HG03196 (cell line): ENCODE measurements around the gene DYRK1A.

Experiments
- ATAC-seq: cut with Tn5 transposase; IDR thresholded peaks from one replicate; pipeline ENCODE4 v1.9.1; 2021; ENCODE audit not compliant: unreplicated experiment

DYRK1A gene

GRCh38 chr21:37415939-37416338, 49.4 kb downstream of the DYRK1A start:
- ATAC-seq: no peak

- ATAC-seq: no peak
These were observed 50.3 kb downstream of the DYRK1A start for GRCh38 chr21:37416914-37417313.

GRCh38 chr21:37419228-37419906, 52.8 kb downstream of the DYRK1A start:
- ATAC-seq: no peak

- no peak for ATAC-seq
These were observed 54.7 kb downstream of the DYRK1A start for GRCh38 chr21:37421306-37421705.

- no peak for ATAC-seq
These were observed 55.8 kb downstream of the DYRK1A start for GRCh38 chr21:37422382-37422781.

GRCh38 chr21:37423103-37423502, 56.5 kb downstream of the DYRK1A start:
- ATAC-seq: no peak

GRCh38 chr21:37424396-37424795, 57.8 kb downstream of the DYRK1A start:
- ATAC-seq: no peak

- no peak for ATAC-seq
These were observed 58.4 kb downstream of the DYRK1A start for GRCh38 chr21:37425001-37425400.

DNA sequence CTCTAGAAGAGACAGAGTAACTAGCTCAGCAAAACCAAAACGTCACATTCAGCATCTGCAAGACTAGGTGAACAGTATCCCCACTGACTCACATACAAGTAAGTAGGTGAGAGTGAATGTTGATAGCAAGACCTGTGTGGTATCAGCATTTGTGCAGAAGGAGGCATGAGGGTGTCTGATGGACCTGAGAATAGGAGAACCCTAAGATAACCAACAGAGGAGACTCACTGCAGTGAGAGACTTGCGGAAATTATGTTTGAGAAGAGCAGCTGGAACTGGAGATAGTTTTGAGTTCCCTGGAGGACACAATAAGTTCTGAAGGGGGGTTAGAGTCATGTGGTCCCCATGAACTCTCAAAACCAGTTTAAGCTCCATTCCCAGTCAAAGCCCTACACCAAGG, 59.1 kb downstream of the DYRK1A start:
- no peak for ATAC-seq

DNA sequence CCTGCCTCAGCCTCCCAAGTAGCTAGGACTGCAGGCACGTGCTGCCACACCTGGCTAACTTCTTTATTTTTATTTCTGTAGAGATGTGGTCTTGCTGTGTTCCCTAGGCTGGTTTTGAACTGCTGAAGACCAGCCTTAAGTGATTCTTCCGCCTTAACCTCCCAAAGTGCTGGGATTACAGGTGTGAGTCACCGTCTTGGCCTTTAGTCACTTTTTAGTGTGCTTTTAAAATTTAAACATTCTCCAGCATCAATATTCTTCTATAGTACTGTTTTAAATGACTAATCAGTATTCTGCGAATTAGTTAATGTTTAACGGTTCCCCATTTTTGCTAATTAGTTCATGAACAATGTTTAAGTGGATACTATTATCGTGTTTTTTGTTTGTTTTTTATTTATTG, 60.6 kb downstream of the DYRK1A start:
- no peak for ATAC-seq

- no peak for ATAC-seq
These were observed 62.8 kb downstream of the DYRK1A start for GRCh38 chr21:37429356-37429755.

DNA sequence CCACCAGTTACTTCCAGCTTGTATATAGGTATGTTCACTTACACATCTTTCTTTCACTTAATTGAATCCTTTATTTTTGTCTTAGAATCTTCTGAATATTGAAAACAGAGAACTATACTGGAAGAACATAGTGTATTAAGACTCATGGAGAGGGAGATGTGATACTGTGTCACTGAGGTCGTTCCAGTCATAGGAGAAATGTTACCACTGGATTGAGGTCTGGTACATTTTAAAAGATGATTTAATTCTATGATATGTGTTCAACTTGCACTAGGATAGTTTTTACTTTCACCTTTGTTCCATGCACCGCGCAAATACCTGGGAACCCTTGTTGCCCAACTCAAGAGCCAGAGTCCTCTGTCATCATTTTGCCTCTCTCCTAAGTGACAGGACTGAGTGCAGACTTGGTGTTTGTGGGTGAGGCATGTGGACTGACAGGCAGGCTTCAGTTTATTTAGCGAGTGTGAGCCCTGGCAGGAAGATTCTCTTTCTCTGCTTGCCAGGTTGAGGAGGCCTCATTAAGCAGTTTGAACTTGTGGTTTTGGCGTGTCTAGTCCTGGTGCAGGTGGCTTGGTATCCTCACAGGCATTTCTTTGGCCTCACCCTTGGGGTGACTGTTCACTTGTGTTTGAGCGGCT, 63.7 kb downstream of the DYRK1A start:
- no peak for ATAC-seq

GRCh38 chr21:37431243-37431642, 64.7 kb downstream of the DYRK1A start:
- ATAC-seq: no peak

- no peak for ATAC-seq
These were observed 66.3 kb downstream of the DYRK1A start for GRCh38 chr21:37432710-37433455.

- ATAC-seq: no peak
These were observed 66.9 kb downstream of the DYRK1A start for GRCh38 chr21:37433456-37433840.

DNA sequence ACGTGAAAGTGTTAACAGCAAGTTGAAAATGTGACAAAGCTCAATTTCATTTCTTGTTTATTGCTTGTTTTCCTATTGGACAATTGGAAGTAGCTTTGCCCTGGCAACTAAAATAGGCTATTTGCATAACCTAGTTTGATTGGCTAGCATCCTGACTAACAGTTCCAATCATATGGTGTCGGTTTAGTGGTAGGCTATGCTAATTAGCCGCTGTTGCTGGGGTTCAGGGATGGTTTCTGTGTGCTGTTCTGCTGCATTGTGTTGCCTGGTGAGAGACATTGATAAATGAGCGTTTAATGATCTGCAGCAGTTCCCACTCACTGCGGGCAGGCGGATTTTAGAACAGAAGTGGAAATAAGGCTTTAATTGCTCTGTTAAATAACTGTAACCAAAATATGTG, 68.5 kb downstream of the DYRK1A start:
- peak; percentile 66 for ATAC-seq

- no peak for ATAC-seq
These were observed 69.1 kb downstream of the DYRK1A start for GRCh38 chr21:37435711-37436110.

GRCh38 chr21:37436174-37436573, 69.6 kb downstream of the DYRK1A start:
- ATAC-seq: no peak

GRCh38 chr21:37437376-37438080, 71.0 kb downstream of the DYRK1A start:
- no peak for ATAC-seq

DNA sequence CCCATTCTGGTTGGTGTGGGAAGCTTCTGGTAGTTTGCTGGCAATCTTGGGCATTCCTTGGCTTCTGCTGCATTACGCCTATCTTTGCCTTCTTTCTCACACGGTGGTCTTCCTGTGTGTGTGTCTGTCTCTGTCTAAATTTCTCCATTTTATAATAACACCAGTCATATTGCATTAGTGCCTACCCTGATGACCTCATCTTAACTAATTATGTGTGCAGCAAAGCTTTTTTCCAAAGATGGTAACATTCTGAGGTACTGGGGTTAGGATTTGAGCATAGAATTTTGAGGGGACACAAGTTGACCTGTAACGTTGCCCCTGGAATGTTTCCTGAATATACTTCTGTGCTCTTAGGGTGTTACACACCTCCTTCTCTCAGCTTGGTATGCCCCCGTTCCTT, 77.1 kb downstream of the DYRK1A start:
- no peak for ATAC-seq

DNA sequence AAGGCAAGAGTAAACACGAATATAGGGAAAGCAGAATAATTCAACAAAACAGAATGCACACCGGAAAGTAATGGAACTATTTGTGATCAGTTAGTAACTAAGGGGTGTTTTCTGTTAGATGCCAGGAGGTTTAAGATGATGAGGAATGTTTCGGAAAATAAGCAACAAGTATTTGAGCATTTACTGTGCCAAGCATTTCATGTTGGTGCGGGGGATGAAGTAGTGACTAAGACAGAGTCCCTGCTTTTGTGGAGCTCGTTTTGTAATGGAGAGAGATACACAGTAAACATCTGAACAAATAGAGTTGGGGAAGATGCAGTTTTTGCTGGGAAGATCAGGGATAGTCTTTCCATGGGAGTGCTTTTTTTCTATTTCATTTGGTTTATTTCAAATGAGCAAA, 78.7 kb downstream of the DYRK1A start:
- no peak for ATAC-seq

DNA sequence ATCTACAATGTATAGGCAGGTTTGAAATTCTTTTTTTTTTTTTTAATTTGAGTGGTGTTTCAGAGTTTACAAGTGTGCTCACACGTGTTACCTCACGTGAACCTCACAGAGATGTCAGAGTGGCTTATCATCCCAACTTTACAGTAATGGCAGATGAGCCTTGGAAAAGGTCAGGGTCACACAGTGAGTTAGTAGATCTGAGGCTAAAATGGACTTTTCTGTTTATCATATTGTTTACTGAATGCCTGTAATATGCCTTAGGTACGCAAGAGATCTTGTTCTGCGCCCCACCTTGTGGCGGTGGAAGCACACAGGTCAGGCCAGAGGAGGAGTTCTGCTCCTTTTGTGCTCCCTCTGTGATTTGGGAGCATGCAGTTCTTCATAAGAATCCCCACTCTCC, 80.0 kb downstream of the DYRK1A start:
- no peak for ATAC-seq
